OCI-LY1 (cell line): ENCODE measurements around the gene C17orf58.

Experiments
- H2AFZ ChIP-seq: fragments of 200-600 bp; sonication (generic), shearing (Covaris generic); 2 replicates; pipeline ENCODE4 v1.6.0; 2014; ENCODE audit warnings: antibody characterized with exemption, mild to moderate bottlenecking, low read length
- H3F3A ChIP-seq: fragments of 200-600 bp; sonication (generic), shearing (Covaris generic); 2 replicates; pipeline ENCODE4 v1.6.0; 2014; ENCODE audit warnings: mild to moderate bottlenecking, antibody characterized with exemption, low read length, moderate library complexity; ENCODE audit not compliant: insufficient read depth
- H3K27ac ChIP-seq: fragments of 200-600 bp; sonication (generic); 2 replicates; pipeline ENCODE4 v1.5.1; 2014; ENCODE audit warnings: low read length, mixed run types, mild to moderate bottlenecking, low read depth; ENCODE audit not compliant: poor library complexity, severe bottlenecking
- H3K27me3 ChIP-seq: fragments of 200-600 bp; sonication (generic); 2 replicates; pipeline ENCODE4 v1.6.0; 2014; ENCODE audit warnings: antibody characterized with exemption, mild to moderate bottlenecking, low read length, moderate library complexity; ENCODE audit not compliant: insufficient read depth
- H3K36me3 ChIP-seq: fragments of 200-600 bp; sonication (generic); 2 replicates; pipeline ENCODE4 v1.6.1; 2014; ENCODE audit warnings: mild to moderate bottlenecking, antibody characterized with exemption, low read length, moderate library complexity, mixed read lengths; ENCODE audit not compliant: insufficient read depth
- H3K4me1 ChIP-seq: fragments of 200-600 bp; sonication (generic); 2 replicates; pipeline ENCODE4 v1.5.1; 2014; ENCODE audit warnings: mild to moderate bottlenecking, low read length, moderate library complexity; ENCODE audit not compliant: insufficient read depth, severe bottlenecking
- H3K4me2 ChIP-seq: fragments of 200-600 bp; sonication (generic), shearing (Covaris generic); 2 replicates; pipeline ENCODE4 v1.6.1; 2014; ENCODE audit warnings: low read length
- H3K4me3 ChIP-seq: fragments of 200-600 bp; sonication (generic); 2 replicates; pipeline ENCODE4 v1.5.1; 2014; ENCODE audit warnings: low read length, low read depth, mild to moderate bottlenecking, mixed read lengths; ENCODE audit not compliant: poor library complexity, severe bottlenecking
- H3K79me2 ChIP-seq: fragments of 200-600 bp; shearing (Covaris generic); 2 replicates; pipeline ENCODE4 v1.6.1; 2016; ENCODE audit warnings: mixed run types, low read length, mixed read lengths; ENCODE audit not compliant: insufficient read depth
- H3K9ac ChIP-seq: fragments of 200-600 bp; sonication (generic), shearing (Covaris generic); 2 replicates; pipeline ENCODE4 v1.6.1; 2014; ENCODE audit warnings: mild to moderate bottlenecking, low read length, mixed read lengths
- H3K9me2 ChIP-seq: fragments of 200-600 bp; sonication (generic), shearing (Covaris generic); 2 replicates; pipeline ENCODE4 v1.6.1; 2014; ENCODE audit warnings: low read depth, mild to moderate bottlenecking, low read length, mixed read lengths
- H3K9me3 ChIP-seq: fragments of 200-600 bp; shearing (Covaris generic); 2 replicates; pipeline ENCODE4 v1.6.1; 2014; ENCODE audit warnings: low read length, mixed read lengths
- H4K20me1 ChIP-seq: fragments of 200-600 bp; sonication (generic), shearing (Covaris generic); 2 replicates; pipeline ENCODE4 v1.6.0; 2016; ENCODE audit warnings: mild to moderate bottlenecking, low read length; ENCODE audit not compliant: insufficient read depth
- CTCF ChIP-seq: fragments of 200-600 bp; sonication (generic), shearing (Covaris generic); IDR thresholded peaks from 2 replicates; pipeline ENCODE4 v1.5.1; 2017; ENCODE audit warnings: mild to moderate bottlenecking, antibody characterized with exemption, low read length, moderate library complexity, mixed read lengths
- EZH2 ChIP-seq: fragments of 200-600 bp; sonication (generic), shearing (Covaris generic); IDR thresholded peaks from 2 replicates; pipeline ENCODE4 v1.8.0; 2017; ENCODE audit warnings: borderline replicate concordance, mixed run types, mild to moderate bottlenecking, antibody characterized with exemption, low read length, moderate library complexity, mixed read lengths

C17orf58 gene

DNA sequence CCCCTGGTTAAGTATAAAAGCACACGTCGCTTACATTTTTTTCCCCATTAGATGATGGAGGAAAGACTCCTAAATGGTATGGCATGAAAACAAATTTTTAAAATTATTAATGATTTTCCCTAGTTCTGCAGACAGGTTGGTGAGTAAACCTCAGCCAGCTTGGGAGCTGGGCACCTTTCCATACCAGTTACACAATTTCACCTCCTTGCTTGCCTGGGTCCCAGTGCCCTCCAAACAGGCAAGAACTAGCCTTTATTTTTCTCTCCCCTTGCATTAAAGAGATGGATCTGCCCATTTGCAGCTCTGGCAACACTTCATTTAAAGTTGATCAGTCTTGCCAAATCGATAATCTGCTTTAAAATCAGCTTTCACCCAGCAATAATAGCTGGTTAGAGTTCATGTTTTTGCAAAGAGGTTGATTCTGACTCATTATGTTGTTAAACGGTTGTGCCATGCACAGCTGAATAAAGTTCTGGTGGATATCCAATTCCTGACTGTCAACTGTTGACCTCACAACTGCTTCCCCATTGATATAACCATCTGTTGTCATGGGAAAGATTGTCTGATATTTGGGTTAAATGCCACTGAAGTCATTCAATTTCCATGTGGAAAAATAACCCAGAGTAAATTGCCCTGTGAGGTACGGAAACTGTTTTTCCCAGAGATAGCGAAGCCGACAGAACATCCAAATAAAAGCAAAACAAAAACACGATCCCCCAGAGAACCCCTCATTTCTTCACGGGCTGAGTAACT, 1.3 kb downstream of the C17orf58 start:
- no peak overlapping the region for H3K27ac ChIP-seq

DNA sequence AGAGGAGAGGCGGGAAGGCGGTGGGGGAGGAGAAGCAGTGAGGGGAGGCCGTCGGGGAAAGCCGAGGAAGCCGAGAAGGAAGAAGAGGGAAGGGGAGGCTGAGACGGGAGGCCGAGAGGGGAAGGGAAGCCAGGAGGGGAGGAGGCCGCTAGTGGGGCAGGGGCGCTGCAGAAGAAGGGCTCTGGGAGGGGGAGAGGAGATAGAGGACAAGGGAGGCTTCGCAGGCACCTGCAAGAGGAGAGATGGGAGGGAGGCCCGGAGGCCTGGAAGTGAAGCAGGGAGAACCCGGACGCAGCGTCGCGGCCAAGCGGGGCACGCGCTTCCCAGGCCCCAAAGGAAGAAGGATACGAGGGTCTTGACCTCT, 2.3 kb downstream of the C17orf58 start:
- Histone ChIP-seq H3K36me3 (no peaks in the 10 kb centered on the region), H3K4me1 (peaks cover 35% of the 10 kb centered on the region), H3K4me3 (peak overlapping the region; percentile 75), H3K4me2 (peak overlapping the region; percentile 83), H2AFZ (no peak overlapping the region), H3K27me3 (no peaks in the 10 kb centered on the region), H3F3A (no peaks in the 10 kb centered on the region; the same call in 1 of the 2 replicates), H3K79me2 (no peaks in the 10 kb centered on the region), H3K27ac (peak overlapping the region; percentile 68), H4K20me1 (no peaks in the 10 kb centered on the region), H3K9me3 (no peaks in the 10 kb centered on the region), H3K9me2 (no peaks in the 10 kb centered on the region), H3K9ac (peak overlapping the region; percentile 74)
- TF ChIP-seq EZH2 (no peak), CTCF (no peak)

More for the DNA sequence above, 1.3 kb downstream of the C17orf58 start:
- Histone ChIP-seq H3K4me2 (peak overlapping the region; percentile 82), H3F3A (no peaks in the 10 kb centered on the region; the same call in 1 of the 2 replicates), H2AFZ (no peak overlapping the region), H4K20me1 (no peaks in the 10 kb centered on the region), H3K4me1 (peaks cover 35% of the 10 kb centered on the region), H3K27me3 (no peaks in the 10 kb centered on the region), H3K4me3 (peak overlapping the region; percentile 75), H3K9me2 (no peaks in the 10 kb centered on the region), H3K79me2 (no peaks in the 10 kb centered on the region), H3K9ac (peak overlapping the region; percentile 57), H3K36me3 (no peaks in the 10 kb centered on the region), H3K9me3 (no peaks in the 10 kb centered on the region)
- TF ChIP-seq EZH2 (no peak), CTCF (no peak)

- Histone ChIP-seq H3K4me1 (peaks cover 35% of the 10 kb centered on the region), H3K36me3 (no peaks in the 10 kb centered on the region), H2AFZ (peak overlapping the region; percentile 15; the same call in 1 of the 2 replicates), H3K27ac (peak overlapping the region; percentile 76), H3K9me2 (no peaks in the 10 kb centered on the region), H3F3A (no peaks in the 10 kb centered on the region; the same call in 1 of the 2 replicates), H3K4me2 (peak overlapping the region; percentile 83), H4K20me1 (no peaks in the 10 kb centered on the region), H3K9ac (peak overlapping the region; percentile 82), H3K79me2 (no peaks in the 10 kb centered on the region), H3K27me3 (no peaks in the 10 kb centered on the region), H3K4me3 (peak overlapping the region; percentile 78), H3K9me3 (no peaks in the 10 kb centered on the region)
- no peak for TF ChIP-seq EZH2
- no peak for TF ChIP-seq CTCF
These were observed 2.9 kb downstream of the C17orf58 start for GRCh38 chr17:67993153-67993997.
